HG02623 (cell line): ENCODE data around the gene FBXO8.

Experiments
- ATAC-seq: cut with Tn5 transposase; IDR thresholded peaks from one replicate; pipeline ENCODE4 v1.9.1; 2021; ENCODE audit warnings: moderate library complexity; ENCODE audit not compliant: unreplicated experiment

FBXO8 gene

DNA sequence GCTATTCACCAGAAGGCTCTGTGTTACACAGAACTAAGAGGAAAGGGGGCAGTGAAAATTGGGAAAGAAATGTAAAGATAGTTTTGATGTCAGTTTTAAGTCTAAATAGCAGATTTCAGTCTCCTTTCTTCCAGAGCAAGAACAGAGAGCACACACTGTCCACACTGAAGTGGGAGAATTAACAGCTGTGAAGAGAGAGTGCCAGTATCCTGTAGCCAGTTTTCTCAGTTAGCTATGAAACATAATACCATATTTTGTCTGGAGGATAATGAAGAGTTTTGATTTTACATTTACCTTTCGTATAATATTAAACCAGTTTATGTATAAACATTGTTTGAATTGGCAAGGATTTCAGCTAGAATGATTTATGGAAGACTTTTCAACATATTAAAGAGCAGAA, 35.1 kb downstream of the FBXO8 start:
- ATAC-seq: no peak

DNA sequence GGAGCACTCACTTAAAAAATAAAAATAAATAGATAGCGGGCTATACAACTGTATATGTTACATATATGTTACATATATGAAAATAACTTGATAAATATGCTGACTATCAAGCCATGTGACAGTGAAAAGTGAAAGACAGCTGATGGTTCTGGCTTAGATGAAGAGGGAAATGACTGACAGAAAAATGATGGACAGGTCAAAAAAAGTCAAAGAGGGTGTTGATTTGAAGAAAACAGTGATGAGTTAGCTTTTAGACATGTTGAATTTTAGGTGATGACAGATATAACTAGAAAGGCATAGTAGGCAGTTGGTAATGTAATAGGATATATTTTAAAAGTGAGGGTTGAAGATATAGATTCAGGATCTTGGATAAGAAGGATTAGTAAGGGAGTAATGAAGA, 37.8 kb downstream of the FBXO8 start:
- no peak for ATAC-seq

DNA sequence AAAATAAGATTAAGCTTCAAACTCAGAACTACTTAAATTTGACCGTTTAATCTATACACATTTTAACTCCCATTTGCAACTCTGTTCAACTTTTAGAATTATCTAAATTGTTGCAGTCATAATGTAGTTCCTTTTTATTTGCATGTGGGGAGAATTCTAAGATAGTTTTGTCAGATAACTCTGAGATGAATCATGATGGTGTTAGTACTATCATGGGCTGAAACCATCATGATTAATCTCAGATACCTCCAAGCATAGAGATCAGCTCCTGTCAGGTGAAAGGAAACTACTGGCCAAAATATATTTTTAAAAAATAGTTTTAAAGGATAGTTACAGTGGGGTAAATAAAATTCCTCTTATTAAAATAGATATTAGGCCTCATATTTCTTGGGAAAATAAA, 39.0 kb downstream of the FBXO8 start:
- no peak for ATAC-seq

DNA sequence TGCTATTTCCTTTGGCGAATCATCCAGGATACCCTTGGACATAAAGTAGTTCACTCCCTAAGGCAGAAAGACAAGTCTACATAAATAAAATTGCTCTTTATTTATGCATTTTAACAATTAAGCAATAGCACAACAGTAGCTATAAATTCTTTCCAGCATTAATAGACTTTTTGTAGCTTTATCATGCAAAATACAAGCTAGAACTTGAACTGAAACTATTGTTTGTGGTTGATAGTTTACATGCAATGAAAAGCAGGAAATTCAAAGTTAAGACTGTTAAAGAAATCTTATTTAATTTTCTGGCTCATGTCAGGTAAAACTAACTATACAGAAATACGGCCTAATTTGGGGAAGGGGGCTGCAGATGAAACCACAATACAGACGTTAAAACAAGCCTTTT, 42.3 kb downstream of the FBXO8 start:
- no peak for ATAC-seq

DNA sequence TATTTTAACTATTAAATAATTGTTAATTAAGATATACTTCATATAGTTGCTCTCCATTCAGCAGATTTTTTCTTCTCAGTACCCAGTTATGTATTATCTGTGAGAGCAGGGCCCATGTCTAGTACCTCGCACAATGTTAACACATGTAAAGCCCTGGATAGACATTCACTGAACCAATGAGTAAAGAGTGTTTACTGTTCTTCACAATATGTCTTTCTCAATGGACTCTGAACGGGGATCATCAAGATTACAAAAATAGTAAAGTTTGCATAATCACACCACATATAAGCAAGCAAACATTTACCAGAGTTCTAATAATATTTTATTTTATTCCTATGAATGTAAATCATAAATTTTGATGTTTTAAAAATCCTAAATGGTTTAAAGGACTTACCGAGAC, 47.1 kb downstream of the FBXO8 start:
- ATAC-seq: no peak

DNA sequence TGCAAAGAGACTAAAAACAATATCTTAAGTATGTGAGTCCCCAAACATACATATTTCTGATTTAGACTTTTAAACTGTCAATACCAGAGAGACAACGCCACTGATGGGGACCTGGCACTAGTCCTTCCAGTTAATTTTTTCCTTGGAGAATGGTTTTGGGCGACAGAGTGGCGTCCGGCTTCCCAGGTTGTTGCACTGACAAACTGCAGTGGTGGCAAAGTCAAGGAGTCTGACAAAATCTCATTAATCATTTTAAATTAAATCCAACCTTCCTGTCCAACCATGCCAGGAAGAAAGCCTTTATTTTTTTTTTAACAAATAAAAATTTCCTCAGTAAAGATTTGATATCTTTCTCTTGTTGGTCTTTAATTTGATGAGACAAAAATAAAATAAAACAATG, 52.8 kb downstream of the FBXO8 start:
- no peak for ATAC-seq

DNA sequence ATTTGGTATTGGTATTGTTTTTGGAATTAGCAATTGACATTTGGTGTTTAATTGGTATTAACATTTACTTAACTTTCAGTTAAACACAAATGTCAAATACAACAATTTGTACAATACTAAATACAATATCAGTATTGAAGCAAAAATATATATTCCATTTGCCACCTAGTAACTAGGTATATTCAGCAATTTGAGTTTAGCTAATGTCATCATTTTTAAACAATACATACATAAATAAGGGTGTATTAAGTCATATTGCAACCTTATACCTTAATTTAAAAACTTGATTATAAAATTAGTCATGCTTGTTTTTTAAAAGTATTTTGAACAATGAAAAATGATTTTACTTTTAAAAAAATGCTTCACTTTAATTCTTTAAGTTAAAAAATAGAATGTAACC, 53.3 kb downstream of the FBXO8 start:
- ATAC-seq: no peak

DNA sequence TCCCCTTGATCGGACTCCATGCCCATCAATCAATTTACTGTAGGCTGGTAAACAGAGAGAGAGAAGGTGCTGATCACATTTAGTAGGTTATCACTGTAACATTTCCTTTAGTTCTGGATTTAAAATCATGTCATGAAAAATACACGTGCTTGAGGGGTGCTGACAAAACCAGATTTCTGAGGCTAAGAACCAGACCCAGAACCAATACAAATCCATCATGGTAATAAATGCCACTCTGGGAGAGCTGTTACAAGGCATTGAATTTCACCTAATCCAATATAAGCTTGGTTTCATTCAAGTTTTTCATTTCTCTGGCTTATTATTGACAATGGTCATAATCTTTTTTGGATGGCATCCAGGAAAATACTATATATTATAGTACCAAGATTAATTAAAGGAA, 54.5 kb downstream of the FBXO8 start:
- no peak for ATAC-seq

DNA sequence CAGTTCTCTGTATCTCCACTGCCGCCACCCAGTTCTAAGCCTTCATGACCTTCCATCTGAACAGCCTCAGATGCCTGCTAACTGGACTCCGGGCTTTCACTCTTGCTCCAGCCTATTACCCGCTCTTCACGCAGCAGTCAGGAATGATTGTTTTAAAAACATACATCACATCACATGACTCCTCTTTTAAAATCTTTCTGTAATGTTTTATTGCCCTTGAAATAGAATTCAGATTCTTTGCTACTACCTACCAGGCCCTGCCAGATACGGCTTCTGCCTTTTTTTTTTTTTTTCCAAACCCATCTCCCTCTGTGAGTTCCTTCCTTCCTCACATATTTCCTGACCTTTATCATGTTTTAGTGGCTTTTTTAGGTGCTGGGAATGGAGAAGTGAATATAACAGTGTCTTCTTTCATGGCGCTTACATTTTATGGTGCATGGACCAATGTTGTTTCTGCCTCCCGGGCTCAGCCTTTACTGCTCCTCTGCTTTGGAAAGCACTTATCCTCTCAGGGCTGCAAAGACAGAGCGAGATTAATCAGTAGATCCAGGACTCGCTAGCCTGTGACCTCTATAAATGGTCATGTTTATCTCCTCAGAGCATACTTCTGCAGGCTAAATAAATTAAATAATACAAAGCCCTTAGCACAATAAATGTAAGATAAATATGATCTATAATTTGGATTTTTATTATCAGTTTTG, 58.0 kb downstream of the FBXO8 start:
- no peak for ATAC-seq

DNA sequence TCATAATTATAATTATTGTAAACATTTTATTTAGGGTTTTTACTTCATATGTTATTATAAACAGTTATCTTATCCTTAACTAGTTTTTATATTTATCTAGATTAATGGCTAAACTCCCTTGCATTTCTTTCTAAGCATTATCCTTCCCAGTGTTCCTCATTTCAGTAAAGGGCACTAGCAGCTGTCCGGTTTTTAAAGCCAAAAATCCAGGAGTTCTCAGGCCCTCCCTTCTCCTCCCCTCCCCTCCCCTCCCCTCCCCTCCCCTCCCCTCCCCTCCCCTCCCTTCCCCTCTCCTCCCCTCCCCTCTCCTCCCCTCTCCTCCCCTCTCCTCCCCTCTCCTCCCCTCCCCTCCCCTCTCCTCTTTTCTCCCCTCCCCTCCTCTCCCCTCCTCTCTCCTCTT, 58.9 kb downstream of the FBXO8 start:
- no peak for ATAC-seq

DNA sequence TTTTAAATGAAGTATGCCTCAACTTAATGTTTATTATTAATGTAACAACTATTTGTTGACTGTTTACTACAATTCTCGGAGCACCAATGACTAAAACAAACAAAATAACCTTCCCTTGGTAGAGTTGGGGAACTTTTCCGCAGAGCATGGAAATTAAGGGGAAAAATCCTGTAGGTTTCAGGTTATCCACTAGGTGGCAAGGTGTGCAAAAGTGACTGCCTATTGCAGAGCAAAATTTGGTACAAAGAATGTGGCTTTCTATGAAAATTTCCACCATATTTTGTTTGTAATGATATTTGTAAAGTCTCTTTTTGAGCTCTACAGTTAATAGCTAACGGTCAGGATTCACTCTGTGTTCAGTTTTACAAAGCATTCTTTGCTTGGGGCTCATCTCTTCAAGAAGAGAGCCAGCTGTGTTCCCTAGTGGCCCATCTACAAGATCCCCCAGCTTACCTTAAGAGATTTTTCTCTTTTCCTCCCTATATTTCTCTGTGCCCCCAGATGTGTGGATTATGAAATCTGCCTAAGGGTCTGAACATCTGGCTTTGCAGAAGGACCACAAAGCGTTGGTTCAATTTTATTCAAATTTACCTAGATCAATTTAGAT, 61.1 kb downstream of the FBXO8 start:
- ATAC-seq: peak; percentile 78

DNA sequence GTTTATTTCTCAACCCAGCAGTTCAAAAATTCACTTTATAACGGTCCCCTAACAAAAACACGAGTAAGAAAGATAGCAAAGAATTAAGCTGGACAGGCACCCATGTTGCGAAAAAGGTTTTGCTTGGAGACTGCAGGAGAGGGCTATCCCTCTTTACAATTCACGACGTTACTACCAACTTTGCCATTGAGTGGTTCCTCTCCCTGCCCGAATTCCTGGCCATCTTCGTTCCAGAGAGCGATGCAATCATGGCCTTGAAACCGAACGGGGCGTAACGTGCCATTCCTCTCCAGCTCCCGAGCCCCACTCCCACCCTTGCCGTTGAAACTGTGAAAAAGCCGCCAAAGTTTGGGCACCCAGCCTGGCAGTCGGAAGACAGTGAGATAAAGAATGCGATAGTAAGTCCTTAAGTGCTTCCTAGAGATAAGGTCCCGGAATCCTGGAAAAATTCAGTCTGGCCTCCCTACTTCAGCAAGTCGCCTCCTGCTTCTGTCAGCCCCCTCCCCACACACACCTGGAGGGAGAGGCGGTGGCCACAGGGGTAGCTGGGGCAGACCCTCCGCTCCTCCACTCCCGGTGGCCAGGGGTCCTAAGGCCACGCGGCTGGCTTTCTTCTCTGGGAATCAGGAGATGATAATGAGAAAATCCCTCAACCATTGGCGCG, 65.2 kb downstream of the FBXO8 start:
- ATAC-seq: no peak

DNA sequence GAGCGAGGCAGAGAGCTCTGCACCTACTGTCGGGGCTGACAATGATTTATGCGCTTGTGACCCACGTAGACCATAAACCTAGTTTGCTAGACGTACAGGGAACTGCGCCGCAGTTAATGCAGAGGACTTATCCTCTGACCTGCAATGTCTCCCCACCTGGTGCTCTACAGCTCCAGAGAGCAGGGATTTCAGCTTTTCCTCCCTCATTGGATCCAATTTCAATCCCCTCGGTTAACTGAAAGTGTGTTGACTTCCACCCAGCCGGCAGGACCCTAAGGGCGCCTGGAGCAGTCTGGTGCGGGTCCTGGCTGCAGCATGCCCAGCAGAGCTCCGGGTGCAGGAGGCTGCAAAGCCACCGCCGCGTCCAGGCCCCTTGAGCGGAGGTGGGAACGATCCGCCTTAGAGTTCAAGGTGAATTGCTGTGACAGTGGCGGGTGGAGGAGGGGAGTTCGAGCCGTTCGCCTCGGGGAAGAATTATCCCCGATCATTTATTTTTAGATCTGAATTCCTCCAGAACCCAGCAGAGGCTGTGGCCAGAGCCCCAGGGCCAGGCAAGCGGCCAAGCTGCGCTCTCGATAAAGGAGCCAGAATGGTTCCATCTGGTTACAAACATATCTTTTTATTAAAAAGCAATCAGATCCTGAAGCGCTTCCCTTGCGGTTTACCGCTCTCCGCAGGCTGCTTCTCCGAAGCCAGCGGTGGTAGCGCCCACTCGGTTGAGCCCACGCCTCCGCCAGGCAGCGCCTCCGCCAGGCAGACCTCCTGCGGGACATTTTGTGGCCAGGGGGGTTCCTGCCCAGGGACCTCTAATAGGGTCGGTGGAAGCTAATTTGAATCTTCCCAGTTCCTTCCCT, 66.0 kb downstream of the FBXO8 start:
- no peak for ATAC-seq

DNA sequence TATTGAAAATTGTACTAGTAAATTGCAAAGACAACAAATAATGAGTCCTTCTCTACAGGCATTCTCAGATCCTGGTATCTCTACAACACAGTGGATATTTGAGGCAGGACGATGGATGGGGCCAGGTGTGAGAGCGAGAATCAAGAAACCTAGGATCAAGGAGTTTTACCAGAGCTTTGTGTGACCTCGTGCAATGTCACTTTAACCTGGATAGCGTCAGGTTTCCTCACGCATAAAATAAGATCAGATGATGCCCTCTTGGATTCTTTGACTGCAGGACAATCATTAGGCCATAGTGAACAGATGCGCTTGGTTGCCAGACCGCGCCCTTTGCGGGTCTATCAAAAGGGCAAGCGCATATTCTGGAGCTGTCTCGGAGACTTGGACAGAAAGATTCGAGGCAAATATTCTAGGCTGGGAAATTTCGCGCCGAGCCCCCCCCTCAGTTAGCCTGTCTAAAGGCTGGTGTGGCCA, 66.6 kb downstream of the FBXO8 start:
- ATAC-seq: no peak

DNA sequence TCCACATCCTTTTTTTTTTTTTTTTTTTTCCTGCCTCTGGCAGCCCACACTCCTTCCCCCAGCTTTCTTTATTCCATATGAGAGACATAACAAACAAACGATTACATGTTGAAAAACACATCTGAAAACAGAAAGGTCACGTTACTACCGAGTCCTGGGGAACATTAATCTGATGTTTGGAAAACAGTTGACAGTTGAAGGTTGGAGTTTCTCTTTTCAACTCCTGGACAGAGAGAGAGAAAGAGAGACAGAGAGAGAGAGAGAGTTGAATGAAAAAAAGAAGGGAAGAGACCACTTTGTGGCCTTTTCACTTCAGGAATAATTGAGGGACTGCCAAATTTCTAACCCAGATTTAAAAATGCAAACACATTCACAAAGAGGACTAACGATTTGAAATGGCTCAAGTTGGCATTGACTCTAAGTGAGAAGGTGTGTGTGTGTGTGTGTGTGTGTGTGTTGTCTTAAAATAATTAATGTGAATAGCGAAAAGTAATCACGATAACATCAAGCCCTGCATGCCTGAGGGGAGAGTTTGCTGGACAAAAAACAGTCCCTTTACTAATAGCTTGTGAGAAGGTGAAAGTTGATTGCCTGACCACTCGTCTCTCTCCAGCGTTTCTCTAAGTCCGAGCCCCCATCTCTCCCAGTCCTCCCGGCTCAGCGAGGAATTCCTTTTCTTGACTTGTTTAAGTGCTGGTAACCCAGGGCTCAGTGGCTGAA, 67.3 kb downstream of the FBXO8 start:
- no peak for ATAC-seq

DNA sequence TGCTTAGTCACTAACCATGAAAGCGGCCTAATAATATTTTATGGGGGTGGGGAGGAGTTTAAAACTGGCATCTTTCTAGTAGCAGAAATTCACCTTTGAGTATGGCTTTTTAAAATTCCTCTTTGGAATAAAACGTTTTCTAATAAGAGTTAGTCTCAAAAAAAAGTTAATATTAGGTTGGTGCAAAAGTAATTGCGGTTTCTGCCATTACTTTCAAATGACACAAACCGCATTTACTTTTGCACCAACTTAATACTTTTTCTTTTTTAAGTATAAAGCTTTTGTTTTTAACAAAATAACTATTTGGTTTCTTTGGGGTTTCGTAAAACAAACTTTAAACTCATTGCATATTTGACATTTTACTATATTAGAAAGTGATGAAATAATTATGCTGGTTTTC, 68.4 kb downstream of the FBXO8 start:
- ATAC-seq: no peak

DNA sequence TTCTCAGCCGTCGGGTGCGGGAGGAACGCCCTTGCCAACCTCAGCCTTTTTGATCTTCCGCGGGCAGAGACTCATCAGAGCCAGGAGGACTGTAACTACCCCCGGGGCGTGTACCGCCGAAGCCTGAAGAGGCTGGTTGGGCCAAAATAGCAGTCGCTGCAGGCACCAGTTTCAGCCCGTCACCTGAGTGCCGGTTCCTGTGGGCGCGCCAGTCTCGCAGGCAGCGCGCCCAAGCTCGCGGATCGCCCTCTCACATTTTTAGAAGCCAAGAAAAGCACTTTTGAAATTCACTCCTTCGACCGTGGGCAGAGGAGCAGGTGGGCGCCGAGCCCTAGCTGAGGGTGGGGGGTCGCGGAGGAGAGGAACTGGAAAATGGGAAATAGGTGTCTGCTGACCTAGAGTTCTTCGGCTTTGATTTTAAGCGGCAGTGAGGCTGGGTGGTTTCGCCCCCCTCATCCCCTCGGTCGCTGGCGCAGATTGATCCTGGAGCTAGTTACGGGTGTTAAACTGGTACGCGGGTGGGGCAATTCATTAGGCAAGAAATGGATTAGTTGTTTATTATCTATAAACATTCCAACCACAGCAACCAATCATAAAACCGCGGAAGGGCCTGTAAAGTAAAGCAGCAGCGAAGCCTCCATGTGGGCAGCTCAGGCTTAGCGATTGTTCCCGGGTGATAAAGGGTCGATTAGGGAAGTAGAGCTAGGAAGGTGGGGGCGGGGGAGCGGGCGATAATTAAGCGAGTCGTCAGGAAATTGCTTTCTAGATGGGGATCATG, 69.2 kb downstream of the FBXO8 start:
- ATAC-seq: no peak

DNA sequence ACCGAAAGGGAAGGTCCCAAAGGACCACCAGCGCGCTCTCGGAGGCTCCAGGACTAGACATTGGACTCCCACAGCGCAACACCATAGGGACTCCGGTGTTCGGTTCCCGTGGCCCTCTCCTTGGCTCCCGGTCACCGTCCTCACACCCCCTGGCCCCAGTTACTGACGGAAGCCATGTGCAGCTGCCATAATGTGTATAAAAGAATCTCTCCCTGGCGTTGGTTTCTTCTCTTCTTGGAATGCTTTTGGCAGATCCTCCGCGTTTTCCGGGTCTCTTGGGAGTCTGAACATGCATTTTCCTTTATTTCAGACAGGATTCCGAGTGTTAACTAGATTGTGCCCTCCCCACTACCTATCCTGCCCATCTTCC, 69.8 kb downstream of the FBXO8 start:
- ATAC-seq: no peak

DNA sequence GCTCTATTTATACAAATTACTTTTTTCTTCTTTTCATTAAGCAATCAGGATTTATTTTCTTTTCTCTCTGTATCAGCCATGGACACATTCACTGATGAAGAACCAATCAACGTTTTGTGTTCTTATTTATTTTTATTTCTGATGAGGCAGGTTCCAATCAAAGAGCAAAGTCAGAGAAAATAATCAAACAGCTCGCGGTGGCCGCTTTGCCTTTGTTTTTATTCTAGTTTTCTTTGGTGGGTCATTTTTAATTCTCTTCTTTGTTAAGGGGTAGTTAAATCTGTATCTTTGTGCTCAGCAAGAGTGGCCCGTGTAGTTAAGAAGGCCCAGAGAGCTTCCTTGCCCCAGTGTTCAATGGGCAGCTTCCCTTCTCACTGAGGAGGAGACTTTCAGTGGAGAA, 71.4 kb downstream of the FBXO8 start:
- ATAC-seq: no peak

DNA sequence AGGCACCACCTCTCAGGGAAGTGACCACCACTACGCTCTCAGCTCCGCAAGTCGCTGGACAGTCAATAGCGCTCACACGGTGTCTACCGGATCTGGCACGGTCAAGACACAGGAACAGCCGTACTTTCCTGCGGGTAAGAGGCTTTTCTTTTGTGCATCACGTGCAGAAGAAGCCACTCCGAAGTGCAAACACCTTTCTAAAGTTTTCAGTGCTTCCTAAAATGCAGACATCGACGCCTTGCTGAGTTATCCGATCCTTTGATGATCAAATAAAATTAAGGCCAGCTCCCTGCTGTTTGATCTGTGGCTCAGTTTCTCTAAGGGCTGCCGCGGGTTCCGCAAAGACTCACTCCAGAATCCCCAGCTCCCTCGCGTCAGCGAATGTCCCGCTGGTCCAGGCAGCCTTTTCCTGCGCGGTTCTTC, 71.8 kb downstream of the FBXO8 start:
- ATAC-seq: no peak
